GM10248 (cell line): ENCODE results near the gene NFE2L1.
A peak's percentile ranks its signal among the peaks of the same experiment; 100 is the strongest.

Source experiments
- CTCF ChIA-PET: fragments of 300-600 bp; sonication (Branson Sonifier 250); formaldehyde crosslinking; extraction: SDS; loops from one replicate; lab custom pipeline; 2021; ENCODE audit warnings: antibody characterized with exemption; lab: Yijun Ruan, JAX
- POLR2A ChIA-PET: fragments of 350-650 bp; sonication (Branson Sonifier 250); formaldehyde crosslinking; extraction: SDS; loops from one replicate; lab custom pipeline; 2020; ENCODE audit warnings: antibody characterized with exemption; lab: Yijun Ruan, JAX
- DNase-seq: peaks from one replicate; pipeline ENCODE4 v3.0.0; 2012; ENCODE audit errors: extremely low spot score
- TF ChIP-seq, protein P1 (sequence below): IDR thresholded peaks from 2 replicates; pipeline ENCODE4 v1.5.1; 2012; ENCODE audit warnings: mild to moderate bottlenecking, low read depth; ENCODE audit errors: extremely low read depth, missing control alignments, control extremely low read depth

Gene NFE2L1

DNA sequence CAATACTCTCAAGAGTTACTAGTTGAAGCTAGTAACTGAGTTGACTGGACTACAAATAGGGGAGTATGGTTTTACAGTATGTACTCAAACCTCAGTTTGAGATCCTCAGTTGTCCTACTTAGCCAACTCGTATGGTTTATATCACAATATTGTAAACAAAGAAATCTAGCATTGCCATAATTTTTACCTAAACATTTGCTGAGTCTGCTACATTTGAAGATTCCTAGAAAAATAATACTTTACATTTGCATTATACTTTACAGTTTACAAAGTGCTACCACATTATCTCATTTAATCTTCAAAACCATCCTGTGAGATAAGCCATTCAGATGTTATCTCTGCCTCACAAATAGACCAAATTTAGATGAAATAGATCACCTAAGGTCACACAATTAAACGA lies 36.8 kb downstream of the NFE2L1 start:
- ChIA-PET POLR2A (interaction anchor here (0.6 kb wide), 2 partner anchors 28 to 493 kb away, joined by 3 to 4 read pairs; no protein-coding TSS in a partner anchor), CTCF (interaction anchor here (1.1 to 6.5 kb wide), 6 partner anchors 9 to 58 kb away, joined by 3 to 60 read pairs (median 11); no protein-coding TSS in a partner anchor)
- DNase-seq: no peak
- TF ChIP-seq, protein P1, sequence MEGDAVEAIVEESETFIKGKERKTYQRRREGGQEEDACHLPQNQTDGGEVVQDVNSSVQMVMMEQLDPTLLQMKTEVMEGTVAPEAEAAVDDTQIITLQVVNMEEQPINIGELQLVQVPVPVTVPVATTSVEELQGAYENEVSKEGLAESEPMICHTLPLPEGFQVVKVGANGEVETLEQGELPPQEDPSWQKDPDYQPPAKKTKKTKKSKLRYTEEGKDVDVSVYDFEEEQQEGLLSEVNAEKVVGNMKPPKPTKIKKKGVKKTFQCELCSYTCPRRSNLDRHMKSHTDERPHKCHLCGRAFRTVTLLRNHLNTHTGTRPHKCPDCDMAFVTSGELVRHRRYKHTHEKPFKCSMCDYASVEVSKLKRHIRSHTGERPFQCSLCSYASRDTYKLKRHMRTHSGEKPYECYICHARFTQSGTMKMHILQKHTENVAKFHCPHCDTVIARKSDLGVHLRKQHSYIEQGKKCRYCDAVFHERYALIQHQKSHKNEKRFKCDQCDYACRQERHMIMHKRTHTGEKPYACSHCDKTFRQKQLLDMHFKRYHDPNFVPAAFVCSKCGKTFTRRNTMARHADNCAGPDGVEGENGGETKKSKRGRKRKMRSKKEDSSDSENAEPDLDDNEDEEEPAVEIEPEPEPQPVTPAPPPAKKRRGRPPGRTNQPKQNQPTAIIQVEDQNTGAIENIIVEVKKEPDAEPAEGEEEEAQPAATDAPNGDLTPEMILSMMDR: no peak

- DNase-seq: no peak
- TF ChIP-seq, protein P1: no peak
- POLR2A ChIA-PET: interaction anchor here (0.6 to 1.0 kb wide), 2 partner anchors 15 to 176 kb away, joined by 3 to 7 read pairs; no protein-coding TSS in a partner anchor
- CTCF ChIA-PET: interaction anchor here (0.8 to 5.8 kb wide), 3 partner anchors 9 to 39 kb away, joined by 3 to 48 read pairs (median 3); no protein-coding TSS in a partner anchor
Measured at GRCh38 chr17:48093341-48094045, 45.3 kb downstream of the NFE2L1 start.

DNA sequence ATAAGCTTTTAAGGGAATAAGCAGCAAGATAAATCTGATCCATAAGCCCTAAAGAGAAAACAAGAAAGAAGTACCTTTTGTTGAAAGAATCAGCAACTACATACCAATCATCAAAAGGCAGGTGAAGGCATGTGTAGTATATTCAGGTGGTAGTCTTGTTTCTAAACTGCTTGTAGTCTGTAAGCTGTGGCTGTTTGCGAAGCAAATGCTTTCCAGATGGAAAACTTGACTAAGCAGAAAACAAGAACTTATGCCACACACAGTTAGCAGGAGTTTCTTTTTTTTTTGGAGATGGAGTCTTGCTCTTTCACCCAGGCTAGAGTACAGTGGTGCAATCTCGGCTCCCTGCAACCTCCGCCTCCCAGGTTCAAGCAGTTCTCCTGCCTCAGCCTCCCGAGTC lies 47.5 kb downstream of the NFE2L1 start:
- POLR2A ChIA-PET: interaction anchor here (0.7 kb wide), 1 partner anchor 75 kb away, joined by 3 read pairs; no protein-coding TSS in a partner anchor
- TF ChIP-seq, protein P1: no peak
- CTCF ChIA-PET: interaction anchor here (0.8 to 4.4 kb wide), 8 partner anchors 9 to 69 kb away, joined by 3 to 39 read pairs (median 6); partner anchors contain the start of gene SNX11
- DNase-seq: no peak

DNA sequence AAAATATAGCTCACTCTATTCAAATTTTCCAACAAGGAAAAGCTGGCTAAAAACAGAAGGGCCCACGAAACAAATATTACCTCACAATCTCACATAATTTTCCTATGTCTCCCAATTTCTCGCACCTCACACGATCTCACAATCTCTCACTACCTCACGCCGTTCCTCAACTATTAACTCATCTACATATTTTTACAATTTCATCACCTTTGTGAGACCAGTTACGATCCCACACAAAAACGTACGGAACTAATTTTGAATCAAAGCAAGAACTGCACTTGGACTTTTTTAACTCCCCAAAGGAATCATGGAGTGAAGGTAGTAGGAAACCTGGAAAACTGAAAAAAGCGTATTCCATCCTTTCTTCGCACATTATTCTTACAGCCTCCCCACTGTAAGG lies 52.0 kb downstream of the NFE2L1 start:
- ChIA-PET CTCF (interaction anchor here (1.0 to 2.2 kb wide), 7 partner anchors 10 to 518 kb away, joined by 3 to 9 read pairs (median 4); no protein-coding TSS in a partner anchor), POLR2A (no interaction called here)
- TF ChIP-seq, protein P1: no peak
- DNase-seq: no peak

- DNase-seq: no peak
- TF ChIP-seq, protein P1: no peak
- CTCF ChIA-PET: interaction anchor here (1.0 to 2.2 kb wide), 7 partner anchors 12 to 518 kb away, joined by 3 to 9 read pairs (median 4); no protein-coding TSS in a partner anchor
- POLR2A ChIA-PET: interaction anchor here (1.7 kb wide), 1 partner anchor 11 kb away, joined by 4 read pairs; no protein-coding TSS in a partner anchor
Measured at GRCh38 chr17:48100591-48101011, 52.4 kb downstream of the NFE2L1 start.

GRCh38 chr17:48101012-48101720 lies 53.0 kb downstream of the NFE2L1 start, which contains the start of gene CBX1:
CBX1 (minus strand) TSS chr17:48101478; CDS start chr17:48077004, 24,474 bp downstream.
- POLR2A ChIA-PET: interaction anchor here (1.7 kb wide), 1 partner anchor 10 kb away, joined by 4 read pairs; no protein-coding TSS in a partner anchor
- TF ChIP-seq, protein P1: no peak
- CTCF ChIA-PET: interaction anchor here (1.0 to 2.2 kb wide), 7 partner anchors 11 to 517 kb away, joined by 3 to 9 read pairs (median 4); no protein-coding TSS in a partner anchor

More at GRCh38 chr17:48101012-48101720, 53.0 kb downstream of the NFE2L1 start, which contains the start of gene CBX1:
- DNase-seq: peak; percentile 93
